GM12864 (cell line): ENCODE measurements around the gene LRRC63.

ENCODE experiments used
- DNase-seq: peaks from one replicate; pipeline ENCODE4 v3.0.0-alpha.2; 2011; ENCODE audit warnings: low read depth
- H3K4me3 ChIP-seq: 2 replicates; pipeline ENCODE4 v1.5.1; 2011; ENCODE audit warnings: mild to moderate bottlenecking, low read depth, low read length, control low read depth
- CTCF ChIP-seq: IDR thresholded peaks from 2 replicates; pipeline ENCODE4 v1.5.1; 2011; ENCODE audit warnings: low read depth, mild to moderate bottlenecking, moderate library complexity, low read length, control low read depth, inconsistent platforms; ENCODE audit errors: missing control alignments

The LRRC63 gene

GRCh38 chr13:46296115-46296822, 84.5 kb downstream of the LRRC63 start:
- TF ChIP-seq CTCF, result no peak
- no peak overlapping the region for H3K4me3 ChIP-seq
- DNase-seq, result no peak

GRCh38 chr13:46296921-46297320, 85.2 kb downstream of the LRRC63 start:
- no peak for DNase-seq
- no peak overlapping the region for H3K4me3 ChIP-seq
- no peak for TF ChIP-seq CTCF

DNA sequence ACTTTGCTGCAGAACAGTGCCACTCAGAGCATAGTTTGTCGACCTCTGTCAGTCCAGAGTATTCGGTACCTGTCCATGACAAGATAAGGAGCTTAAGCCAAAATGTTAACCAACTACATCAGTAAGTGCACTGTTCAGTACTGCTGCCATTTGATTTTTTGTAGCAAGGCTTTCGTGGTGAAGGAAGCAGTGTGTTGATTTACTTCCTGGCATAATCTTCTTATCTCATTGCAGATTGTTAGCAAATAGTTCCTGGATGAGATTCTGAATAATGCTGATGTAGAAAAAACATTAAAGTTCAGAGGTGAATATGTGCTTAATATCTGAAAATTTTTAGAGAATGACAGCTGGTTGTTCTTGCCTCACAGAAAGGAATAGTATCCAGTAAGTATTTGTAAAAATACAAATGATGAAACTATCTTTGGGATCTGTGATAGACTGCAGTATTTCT, 85.7 kb downstream of the LRRC63 start:
- H3K4me3 ChIP-seq, result no peak overlapping the region
- no peak for TF ChIP-seq CTCF
- no peak for DNase-seq

- DNase-seq, result no peak
- H3K4me3 ChIP-seq, result no peak overlapping the region
- TF ChIP-seq CTCF, result no peak
Observed at GRCh38 chr13:46303742-46304385, 92.1 kb downstream of the LRRC63 start.

GRCh38 chr13:46304546-46304945, 92.8 kb downstream of the LRRC63 start:
- TF ChIP-seq CTCF, result no peak
- no peak overlapping the region for H3K4me3 ChIP-seq
- no peak for DNase-seq

GRCh38 chr13:46307554-46307953, 95.8 kb downstream of the LRRC63 start:
- no peak for DNase-seq
- no peak for TF ChIP-seq CTCF
- H3K4me3 ChIP-seq, result no peak overlapping the region

- TF ChIP-seq CTCF, result no peak
- DNase-seq, result no peak
- no peak overlapping the region for H3K4me3 ChIP-seq
Observed at GRCh38 chr13:46310066-46310465, 98.3 kb downstream of the LRRC63 start.
